G401 (cell line): ENCODE results near the gene PTGIR. TPM values are rescaled to one million over a fixed set of nuclear protein-coding genes. Genes with fewer than 3 reads are reported as not detected.

Experiments
- DNase-seq: peaks from one replicate; pipeline ENCODE4 v3.0.0-alpha.2; 2015; ENCODE audit warnings: low spot score
- in situ Hi-C: cut with HindIII; loops from 2 replicates; pipeline ENCODE4 v1.10.0; 2016; ENCODE audit warnings: low sequenced_read_pairs, mixed read lengths
- total RNA-seq: library from RNA; depleted of rRNA; stranded (reverse); fragments of >200 nt; shearing (Covaris generic); gene quantifications from 2 replicates; pipeline ENCODE4 v1.2.3, GENCODE V29; 2014; rRNA removed

The PTGIR gene
- total RNA-seq, 1 experiment from 2014 or later = 16.2 TPM

- in situ Hi-C loops = no loop called here
- no peak for DNase-seq
Measured at GRCh38 chr19:46573679-46574498, 51.0 kb downstream of the PTGIR start.

GRCh38 chr19:46571495-46571894 is 53.4 kb downstream of the PTGIR start:
- in situ Hi-C loops = no loop called here
- DNase-seq = peak; percentile 22

Other genes with a start within 250 kb of the PTGIR start
- 74.2 and 93.6 TPM in 2 replicates for gene CCDC8, start 211.5 kb downstream of the PTGIR start, total RNA-seq
- gene PNMA8C, start 196.2 kb downstream of the PTGIR start, total RNA-seq = not detected in 2 replicates
- gene PNMA8A, start 153.5 kb downstream of the PTGIR start, total RNA-seq = 40.3 and 40.5 TPM in 2 replicates
- gene PNMA8B, start 129.2 kb downstream of the PTGIR start, total RNA-seq = not detected in 2 replicates
- 109 and 147 TPM in 2 replicates for gene CALM3, start 23.8 kb downstream of the PTGIR start, total RNA-seq
- not detected in 2 replicates for gene GNG8, start 11.1 kb upstream of the PTGIR start, total RNA-seq
- 12.0 and 16.3 TPM in 2 replicates for gene DACT3, start 36.1 kb upstream of the PTGIR start, total RNA-seq
- 14.6 and 19.9 TPM in 2 replicates for gene PRKD2, start 92.0 kb upstream of the PTGIR start, total RNA-seq
- gene FKRP, start 121.0 kb upstream of the PTGIR start, total RNA-seq = 19.3 and 42.4 TPM in 2 replicates
- 118 and 134 TPM in 2 replicates for gene STRN4, start 121.4 kb upstream of the PTGIR start, total RNA-seq
- 153 and 159 TPM in 2 replicates for gene SLC1A5, start 163.5 kb upstream of the PTGIR start, total RNA-seq
- gene AP2S1, start 225.8 kb upstream of the PTGIR start, total RNA-seq = 227 and 256 TPM in 2 replicates
- 11.6 and 14.2 TPM in 2 replicates for gene ARHGAP35, start 235.9 kb upstream of the PTGIR start, total RNA-seq